Measurements from ENCODE around the gene NEK7.

DNA sequence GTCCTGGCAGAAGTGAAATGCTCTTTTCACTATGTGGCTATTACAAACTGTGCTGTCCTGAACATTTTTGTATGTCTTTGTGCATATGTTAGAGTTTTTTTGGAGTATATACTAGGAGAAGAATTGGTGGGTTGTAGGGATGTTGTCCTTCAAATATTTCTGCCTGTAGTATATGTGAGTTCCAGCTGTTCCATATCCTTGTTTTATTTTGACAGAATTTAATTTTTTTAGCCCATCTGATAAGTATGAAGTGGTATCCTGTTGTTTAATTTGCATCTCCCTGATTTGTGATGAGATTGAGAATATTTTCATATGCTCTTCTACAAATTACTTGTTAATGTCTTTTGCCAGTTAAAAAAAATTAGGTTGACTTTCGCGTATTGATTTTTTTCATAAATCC, 34.3 kb downstream of the NEK7 start:
- TF ChIP-seq POLR2A (IDR thresholded peaks at IDR 0.05) (no peak), CTCF (IDR thresholded peaks at IDR 0.05 in 4 of 5, conservative IDR thresholded peaks at IDR 0.05 in 1 of 5) (no peak)
